Measurements from ENCODE around the gene TMEM170A.
"Not testable (repeated sequence)": the region's sequence is repeated elsewhere in the genome, so short reads cannot be mapped to it uniquely, and the experiment has no call there.

TMEM170A gene

DNA sequence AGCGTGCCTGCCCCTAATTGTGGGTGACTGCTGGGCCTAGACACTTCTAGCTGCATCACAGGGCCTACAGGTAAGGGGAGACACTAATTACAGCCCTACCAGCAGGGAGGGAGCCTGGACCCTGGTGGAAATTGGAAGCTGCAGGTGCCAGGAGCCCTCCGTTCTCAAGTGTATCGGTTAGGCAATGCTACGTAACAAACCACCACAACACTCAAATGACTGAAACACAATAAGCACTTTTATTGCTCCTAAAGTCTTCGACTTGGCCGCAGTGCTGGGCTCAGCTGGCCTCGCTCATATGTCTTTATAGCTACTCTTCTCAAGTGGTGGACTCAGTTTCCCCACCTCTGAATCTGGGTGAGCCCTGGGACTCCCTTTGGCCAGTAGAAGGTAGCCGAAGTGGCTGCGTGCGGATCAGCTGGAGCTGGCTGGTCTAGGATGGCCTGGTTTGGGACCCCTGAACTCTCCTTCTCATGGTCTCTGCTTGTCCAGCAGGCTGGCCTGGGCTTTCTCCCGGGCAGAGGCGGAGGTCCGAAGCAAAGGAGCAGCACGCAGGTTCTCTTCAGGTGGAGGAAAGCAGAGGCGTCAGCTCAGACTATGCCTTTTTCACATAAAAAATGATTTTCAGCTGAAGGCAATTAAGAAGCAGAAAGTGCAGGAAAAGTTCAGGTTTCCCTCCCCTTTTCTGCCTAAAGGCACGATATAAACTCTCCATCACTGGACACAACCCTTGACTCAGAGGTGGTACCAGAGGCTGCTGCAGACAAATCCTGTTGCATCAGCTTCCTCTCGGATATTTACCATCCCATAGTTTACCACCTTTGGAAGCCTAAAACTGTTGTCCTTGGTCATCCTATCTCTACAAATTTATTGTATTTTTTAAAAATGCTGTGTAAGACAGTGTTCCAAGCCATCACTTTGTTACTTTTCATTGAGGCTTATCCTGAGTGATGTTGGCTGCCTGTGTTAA is 8.7 kb upstream of the TMEM170A start:
- TF ChIP-seq, protein P1, sequence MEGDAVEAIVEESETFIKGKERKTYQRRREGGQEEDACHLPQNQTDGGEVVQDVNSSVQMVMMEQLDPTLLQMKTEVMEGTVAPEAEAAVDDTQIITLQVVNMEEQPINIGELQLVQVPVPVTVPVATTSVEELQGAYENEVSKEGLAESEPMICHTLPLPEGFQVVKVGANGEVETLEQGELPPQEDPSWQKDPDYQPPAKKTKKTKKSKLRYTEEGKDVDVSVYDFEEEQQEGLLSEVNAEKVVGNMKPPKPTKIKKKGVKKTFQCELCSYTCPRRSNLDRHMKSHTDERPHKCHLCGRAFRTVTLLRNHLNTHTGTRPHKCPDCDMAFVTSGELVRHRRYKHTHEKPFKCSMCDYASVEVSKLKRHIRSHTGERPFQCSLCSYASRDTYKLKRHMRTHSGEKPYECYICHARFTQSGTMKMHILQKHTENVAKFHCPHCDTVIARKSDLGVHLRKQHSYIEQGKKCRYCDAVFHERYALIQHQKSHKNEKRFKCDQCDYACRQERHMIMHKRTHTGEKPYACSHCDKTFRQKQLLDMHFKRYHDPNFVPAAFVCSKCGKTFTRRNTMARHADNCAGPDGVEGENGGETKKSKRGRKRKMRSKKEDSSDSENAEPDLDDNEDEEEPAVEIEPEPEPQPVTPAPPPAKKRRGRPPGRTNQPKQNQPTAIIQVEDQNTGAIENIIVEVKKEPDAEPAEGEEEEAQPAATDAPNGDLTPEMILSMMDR (conservative IDR thresholded peaks at IDR 0.05; ENCODE audit: low read depth, low read length) = no peak
- Histone ChIP-seq H3K27me3 (ENCODE audit: insufficient read depth, low read depth) (no peaks in the 10 kb centered on the region), H3K4me3 (IDR thresholded peaks at IDR 0.05; ENCODE audit: insufficient read depth, low read depth, low read length) (no peak overlapping the region), H3K4me2 (no peak overlapping the region), H4K20me1 (ENCODE audit: insufficient read depth) (no peaks in the 10 kb centered on the region), H3K9ac (no peak overlapping the region), H2AFZ (ENCODE audit: low read depth) (no peak overlapping the region), H3K4me1 (ENCODE audit: low read depth, poor library complexity, severe bottlenecking) (no peaks in the 10 kb centered on the region), H3K27ac (no peak overlapping the region), H3K36me3 (ENCODE audit: insufficient read depth) (no peaks in the 10 kb centered on the region), H3K79me2 (ENCODE audit: insufficient read depth, low read depth) (no peaks in the 10 kb centered on the region)

DNA sequence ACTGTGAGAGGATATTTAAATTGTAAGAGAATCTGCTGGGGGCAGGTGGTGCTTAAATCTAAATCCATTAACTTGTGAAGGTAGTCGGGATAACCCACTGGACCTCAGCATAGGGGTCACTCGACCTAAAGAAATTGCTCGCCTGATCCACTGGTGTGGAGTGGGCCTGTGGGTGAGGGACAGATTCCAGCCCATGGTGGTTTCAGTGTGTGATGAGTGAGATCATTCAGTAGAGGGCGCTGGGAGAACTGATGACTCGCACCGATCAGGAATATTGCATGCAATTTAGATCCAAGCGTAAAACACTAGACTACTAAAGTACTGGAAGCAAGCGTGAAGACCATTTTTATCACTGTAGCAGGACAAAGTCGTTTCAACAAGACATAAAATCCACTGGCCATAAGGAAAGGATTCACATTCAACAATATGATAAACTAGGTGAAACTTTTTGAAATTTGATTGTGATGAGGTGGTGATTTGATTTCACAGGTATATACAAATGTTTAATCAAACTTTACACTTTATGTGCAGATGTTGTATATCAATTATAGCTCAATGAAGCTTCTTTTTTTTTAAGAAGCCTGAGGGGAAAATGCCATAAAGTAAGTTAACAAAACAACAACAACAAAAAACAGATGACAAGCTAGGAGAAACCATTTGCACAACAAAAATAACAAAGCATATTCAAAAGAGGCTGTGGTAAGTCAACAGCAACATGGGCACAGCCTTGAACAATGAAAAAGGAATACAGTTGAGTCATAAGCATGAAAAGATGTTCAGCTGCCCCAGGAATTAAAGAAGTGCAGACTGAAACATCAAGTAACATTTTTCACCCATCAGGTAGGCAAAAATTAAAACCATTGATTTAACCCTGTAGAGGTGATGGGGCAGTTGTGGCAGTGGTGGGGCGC is 7.5 kb upstream of the TMEM170A start:
- Histone ChIP-seq H3K27me3 (ENCODE audit: insufficient read depth, low read depth) (no peaks in the 10 kb centered on the region), H3K4me2 (no peak overlapping the region), H3K36me3 (ENCODE audit: insufficient read depth) (no peaks in the 10 kb centered on the region), H3K4me1 (ENCODE audit: low read depth, poor library complexity, severe bottlenecking) (no peaks in the 10 kb centered on the region), H4K20me1 (ENCODE audit: insufficient read depth) (no peaks in the 10 kb centered on the region), H3K4me3 (IDR thresholded peaks at IDR 0.05; ENCODE audit: insufficient read depth, low read depth, low read length) (no peak overlapping the region), H3K79me2 (ENCODE audit: insufficient read depth, low read depth) (no peaks in the 10 kb centered on the region), H2AFZ (ENCODE audit: low read depth) (no peak overlapping the region), H3K27ac (no peak overlapping the region), H3K9ac (no peak overlapping the region)
- TF ChIP-seq, protein P1 (conservative IDR thresholded peaks at IDR 0.05; ENCODE audit: low read depth, low read length) = peak; percentile 47

DNA sequence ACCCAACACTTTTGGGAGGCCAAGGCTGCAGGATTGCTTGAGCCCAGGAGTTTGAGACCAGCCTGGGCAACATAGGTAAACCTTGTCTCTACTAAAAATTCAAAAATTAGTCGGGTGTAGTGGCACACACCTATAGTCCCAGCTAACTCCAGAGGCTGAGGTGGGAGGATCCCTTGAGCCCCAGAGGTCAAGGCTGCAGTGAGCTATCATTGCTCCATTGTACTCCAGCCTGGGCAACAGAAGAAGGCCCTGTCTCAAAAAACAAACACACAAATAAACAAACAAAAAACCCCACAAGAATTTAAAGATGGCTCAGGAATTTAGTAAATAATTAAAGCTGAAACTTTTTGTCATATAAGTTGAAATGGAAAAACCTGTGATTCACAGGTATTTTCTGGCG is 2.3 kb upstream of the TMEM170A start:
- TF ChIP-seq, protein P1 (conservative IDR thresholded peaks at IDR 0.05; ENCODE audit: low read depth, low read length) = no peak
- no peak overlapping the region for H2AFZ ChIP-seq (ENCODE audit: low read depth)
- H3K9ac ChIP-seq = no peak overlapping the region
- H3K4me2 ChIP-seq = no peak overlapping the region
- peaks cover 12% of the 10 kb centered on the region for H3K79me2 ChIP-seq (ENCODE audit: insufficient read depth, low read depth)
- H3K27ac ChIP-seq = no peak overlapping the region
- H3K36me3 ChIP-seq (ENCODE audit: insufficient read depth) = no peaks in the 10 kb centered on the region
- no peaks in the 10 kb centered on the region for H4K20me1 ChIP-seq (ENCODE audit: insufficient read depth)
- peaks cover 14% of the 10 kb centered on the region for H3K4me1 ChIP-seq (ENCODE audit: low read depth, poor library complexity, severe bottlenecking)
- no peak overlapping the region for H3K4me3 ChIP-seq (IDR thresholded peaks at IDR 0.05; ENCODE audit: insufficient read depth, low read depth, low read length)
- H3K27me3 ChIP-seq (ENCODE audit: insufficient read depth, low read depth) = no peaks in the 10 kb centered on the region

DNA sequence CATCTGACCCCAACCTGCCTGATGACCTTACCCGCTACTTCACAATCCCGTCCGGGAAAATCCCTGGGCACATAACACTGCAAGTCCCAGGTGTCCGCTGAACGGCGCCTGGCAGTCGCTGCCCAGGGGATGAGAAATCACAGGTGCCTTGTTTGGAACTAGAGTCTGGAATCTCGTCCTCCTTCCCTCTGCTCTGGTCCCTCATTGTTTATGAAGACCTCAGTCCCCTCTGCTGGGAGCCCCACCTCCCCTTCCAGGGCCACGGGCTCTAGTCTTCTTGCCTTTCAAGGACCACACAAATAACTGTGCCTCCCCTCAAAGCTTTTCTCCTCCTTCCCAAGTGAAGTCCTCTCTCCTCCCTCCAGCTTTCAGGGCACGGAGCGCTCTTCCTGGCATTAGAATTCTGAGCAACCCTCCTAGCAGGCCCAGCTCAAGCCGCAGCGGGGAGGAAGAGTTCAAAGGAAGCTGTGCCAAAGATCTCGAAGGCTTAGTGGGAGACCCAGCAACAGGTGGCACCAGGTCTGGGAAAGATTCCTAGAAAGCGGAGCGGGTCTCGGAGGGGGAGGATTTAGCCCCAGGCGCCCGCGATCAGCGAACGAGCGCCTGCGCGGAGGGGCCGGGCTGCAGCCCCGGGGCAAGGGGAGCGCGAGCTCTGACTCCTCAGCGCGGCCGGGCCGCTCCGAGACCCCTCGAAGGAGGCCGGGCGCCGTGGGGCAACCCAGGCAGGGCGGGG is 934 bp downstream of the TMEM170A start:
- H3K4me1 ChIP-seq (ENCODE audit: low read depth, poor library complexity, severe bottlenecking) = peaks cover 14% of the 10 kb centered on the region
- not testable (repeated sequence) for H3K4me3 ChIP-seq (IDR thresholded peaks at IDR 0.05; ENCODE audit: insufficient read depth, low read depth, low read length); H3K36me3 ChIP-seq (ENCODE audit: insufficient read depth); H4K20me1 ChIP-seq (ENCODE audit: insufficient read depth); H3K27me3 ChIP-seq (ENCODE audit: insufficient read depth, low read depth)
- peak overlapping the region; percentile 58 for H3K4me2 ChIP-seq
- peak overlapping the region; percentile 65; the same call in 1 of the 2 replicates for H3K9ac ChIP-seq
- peak overlapping the region; percentile 89 for H2AFZ ChIP-seq (ENCODE audit: low read depth)
- H3K79me2 ChIP-seq (ENCODE audit: insufficient read depth, low read depth) = peaks cover 42% of the 10 kb centered on the region
- peak overlapping the region; percentile 58; the same call in 1 of the 2 replicates for H3K27ac ChIP-seq
